ENCODE measurements around the gene MGAT1.

DNA sequence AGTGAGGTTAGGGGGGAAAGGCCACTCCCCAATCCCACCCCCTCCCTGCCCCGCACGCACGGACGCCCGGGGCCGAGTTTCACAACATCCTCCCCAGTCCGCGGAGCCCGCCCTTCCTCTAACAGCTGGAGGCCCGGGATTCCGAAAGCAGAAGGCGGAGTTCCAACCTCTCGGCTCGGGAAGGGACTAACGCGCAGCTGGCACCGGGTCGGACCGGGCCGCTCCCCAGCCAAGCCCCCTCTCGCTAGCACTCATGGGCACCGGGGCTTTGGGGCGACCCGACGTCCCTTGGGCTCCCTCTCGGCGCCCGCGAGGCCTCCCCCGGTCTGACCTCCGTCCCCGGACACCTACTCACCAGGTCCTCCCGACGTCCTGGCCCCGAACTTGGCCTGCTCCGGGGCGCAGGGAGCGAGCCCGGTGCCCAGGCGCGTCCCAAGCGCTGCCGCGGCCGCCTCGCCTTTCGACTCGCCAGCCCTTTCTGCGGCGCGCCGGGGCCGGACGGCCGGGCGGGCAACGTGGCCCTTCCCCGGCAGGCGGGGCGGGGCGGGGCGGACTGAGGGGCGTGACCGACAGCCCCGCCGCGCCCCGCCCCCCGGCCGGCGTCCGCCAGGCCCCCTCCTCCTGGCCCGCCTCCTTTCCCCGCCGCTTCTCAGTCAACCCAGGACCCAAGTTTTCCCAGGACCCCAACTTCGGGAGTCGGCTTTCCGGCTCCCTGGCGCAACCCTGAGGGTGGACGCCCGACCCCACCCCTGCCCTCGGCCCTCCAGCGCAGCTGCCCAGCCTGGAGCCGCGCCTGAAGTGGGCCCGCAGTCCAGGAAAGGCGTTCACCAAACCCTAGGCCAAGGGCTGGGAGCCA is at the start of gene MGAT1:
- TF ChIP-seq, protein P1, sequence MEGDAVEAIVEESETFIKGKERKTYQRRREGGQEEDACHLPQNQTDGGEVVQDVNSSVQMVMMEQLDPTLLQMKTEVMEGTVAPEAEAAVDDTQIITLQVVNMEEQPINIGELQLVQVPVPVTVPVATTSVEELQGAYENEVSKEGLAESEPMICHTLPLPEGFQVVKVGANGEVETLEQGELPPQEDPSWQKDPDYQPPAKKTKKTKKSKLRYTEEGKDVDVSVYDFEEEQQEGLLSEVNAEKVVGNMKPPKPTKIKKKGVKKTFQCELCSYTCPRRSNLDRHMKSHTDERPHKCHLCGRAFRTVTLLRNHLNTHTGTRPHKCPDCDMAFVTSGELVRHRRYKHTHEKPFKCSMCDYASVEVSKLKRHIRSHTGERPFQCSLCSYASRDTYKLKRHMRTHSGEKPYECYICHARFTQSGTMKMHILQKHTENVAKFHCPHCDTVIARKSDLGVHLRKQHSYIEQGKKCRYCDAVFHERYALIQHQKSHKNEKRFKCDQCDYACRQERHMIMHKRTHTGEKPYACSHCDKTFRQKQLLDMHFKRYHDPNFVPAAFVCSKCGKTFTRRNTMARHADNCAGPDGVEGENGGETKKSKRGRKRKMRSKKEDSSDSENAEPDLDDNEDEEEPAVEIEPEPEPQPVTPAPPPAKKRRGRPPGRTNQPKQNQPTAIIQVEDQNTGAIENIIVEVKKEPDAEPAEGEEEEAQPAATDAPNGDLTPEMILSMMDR (IDR thresholded peaks at IDR 0.05) = no peak
- peak; percentile 92 for TF ChIP-seq POLR2A (IDR thresholded peaks at IDR 0.05)
